SK-N-MC (cell line): ENCODE results near the gene EPB41L1.

ENCODE experiments used
- DNase-seq: peaks from one replicate; pipeline ENCODE4 v3.0.0-alpha.2; 2011; ENCODE audit warnings: low read depth, low spot score
- H3K27ac ChIP-seq: fragments of 200-600 bp; sonication (generic); 2 replicates; pipeline ENCODE4 v1.5.1; 2016; ENCODE audit warnings: mixed run types
- H3K36me3 ChIP-seq: fragments of 200-600 bp; sonication (generic); 2 replicates; pipeline ENCODE4 v1.6.1; 2017; ENCODE audit warnings: antibody characterized with exemption, low read length, mixed read lengths; ENCODE audit not compliant: insufficient read depth
- H3K4me3 ChIP-seq: fragments of 200-600 bp; sonication (generic); 2 replicates; pipeline ENCODE4 v1.5.1; 2016
- H3K9ac ChIP-seq: fragments of 200-600 bp; sonication (generic); 2 replicates; pipeline ENCODE4 v1.8.0; 2017; ENCODE audit warnings: mixed run types, mixed read lengths; ENCODE audit not compliant: insufficient read length
- H3K9me3 ChIP-seq: fragments of 200-600 bp; sonication (generic); 2 replicates; pipeline ENCODE4 v1.6.1; 2017; ENCODE audit warnings: low read depth, mild to moderate bottlenecking, antibody characterized with exemption, low read length, moderate library complexity, mixed read lengths
- EZH2 ChIP-seq: fragments of 200-600 bp; sonication (generic); IDR thresholded peaks from one replicate; pipeline ENCODE4 v1.6.1; 2017; ENCODE audit warnings: antibody characterized with exemption
- FOXP2 ChIP-seq: optimal IDR thresholded peaks from 2 replicates; pipeline ENCODE3; 2011; ENCODE audit warnings: mild to moderate bottlenecking, moderate library complexity; ENCODE audit not compliant: insufficient read depth; ENCODE audit errors: extremely low read length, control extremely low read depth
- POLR2AphosphoS5 ChIP-seq: IDR thresholded peaks from 2 replicates; pipeline ENCODE4 v1.6.1; 2012; ENCODE audit warnings: mild to moderate bottlenecking, low read depth, low read length, borderline replicate concordance

The EPB41L1 gene

GRCh38 chr20:36255445-36255844 is 100.9 kb downstream of the EPB41L1 start:
- Histone ChIP-seq H3K4me3 (no peak overlapping the region), H3K9me3 (no peaks in the 10 kb centered on the region), H3K27ac (no peak overlapping the region), H3K9ac (no peak overlapping the region), H3K36me3 (peaks cover 45% of the 10 kb centered on the region)
- no peak for DNase-seq
- no peak for TF ChIP-seq POLR2AphosphoS5
- no peak for TF ChIP-seq FOXP2
- TF ChIP-seq EZH2: no peak

GRCh38 chr20:36259177-36260061 is 104.9 kb downstream of the EPB41L1 start:
- Histone ChIP-seq H3K27ac (no peak overlapping the region), H3K4me3 (no peak overlapping the region), H3K36me3 (peaks cover 21% of the 10 kb centered on the region; the same call in 1 of the 2 replicates), H3K9me3 (no peaks in the 10 kb centered on the region), H3K9ac (no peak overlapping the region)
- no peak for DNase-seq
- TF ChIP-seq FOXP2 (no peak), EZH2 (no peak), POLR2AphosphoS5 (no peak)

- Histone ChIP-seq H3K9ac (no peak overlapping the region), H3K27ac (no peak overlapping the region), H3K9me3 (no peaks in the 10 kb centered on the region), H3K36me3 (peaks cover 18% of the 10 kb centered on the region; the same call in 1 of the 2 replicates), H3K4me3 (no peak overlapping the region)
- no peak for TF ChIP-seq FOXP2
- TF ChIP-seq POLR2AphosphoS5: no peak
- no peak for TF ChIP-seq EZH2
- no peak for DNase-seq
These were observed 105.8 kb downstream of the EPB41L1 start for GRCh38 chr20:36260316-36260715.

GRCh38 chr20:36261389-36262105 is 107.0 kb downstream of the EPB41L1 start:
- Histone ChIP-seq H3K4me3 (no peak overlapping the region), H3K27ac (no peak overlapping the region), H3K9ac (no peak overlapping the region), H3K36me3 (peaks cover 6% of the 10 kb centered on the region; the same call in 1 of the 2 replicates), H3K9me3 (no peaks in the 10 kb centered on the region)
- TF ChIP-seq POLR2AphosphoS5: no peak
- no peak for TF ChIP-seq EZH2
- no peak for TF ChIP-seq FOXP2
- DNase-seq: no peak

- Histone ChIP-seq H3K9ac (no peak overlapping the region), H3K36me3 (no peaks in the 10 kb centered on the region), H3K27ac (no peak overlapping the region), H3K9me3 (no peaks in the 10 kb centered on the region), H3K4me3 (no peak overlapping the region)
- TF ChIP-seq POLR2AphosphoS5 (no peak), EZH2 (no peak), FOXP2 (no peak)
- DNase-seq: no peak
These were observed 107.9 kb downstream of the EPB41L1 start for GRCh38 chr20:36262440-36262839.

- no peak for DNase-seq
- Histone ChIP-seq H3K9ac (no peak overlapping the region), H3K27ac (no peak overlapping the region), H3K9me3 (no peaks in the 10 kb centered on the region), H3K4me3 (no peak overlapping the region), H3K36me3 (no peaks in the 10 kb centered on the region)
- TF ChIP-seq POLR2AphosphoS5 (no peak), EZH2 (no peak), FOXP2 (no peak)
These were observed 110.1 kb downstream of the EPB41L1 start for GRCh38 chr20:36264426-36265246.

GRCh38 chr20:36266189-36266588 is 111.6 kb downstream of the EPB41L1 start:
- no peak for DNase-seq
- no peak overlapping the region for H3K9ac ChIP-seq
- H3K27ac ChIP-seq: no peak overlapping the region
- H3K9me3 ChIP-seq: no peaks in the 10 kb centered on the region
- H3K36me3 ChIP-seq: no peaks in the 10 kb centered on the region
- no peak overlapping the region for H3K4me3 ChIP-seq
- no peak for TF ChIP-seq POLR2AphosphoS5
- no peak for TF ChIP-seq FOXP2
- no peak for TF ChIP-seq EZH2
